GM13977 (cell line): ENCODE measurements around the gene WBP2.

Experiments used
- DNase-seq: peaks from one replicate; pipeline ENCODE4 v3.0.0; 2012; ENCODE audit warnings: low spot score
- in situ Hi-C: fragments of 300-500 bp; cut with MboI; formaldehyde crosslinking; loops from one replicate; pipeline ENCODE4 v1.12.0; 2022; ENCODE audit warnings: low sequenced_read_pairs, low pct_unique_long_range_greater_than_20kb, mixed read lengths, inconsistent platforms; ENCODE audit not compliant: unreplicated experiment
- TF ChIP-seq, protein P1 (sequence below): IDR thresholded peaks from 2 replicates; pipeline ENCODE4 v1.5.1; 2012; ENCODE audit warnings: mild to moderate bottlenecking, control low read depth; ENCODE audit not compliant: insufficient read depth; ENCODE audit errors: extremely low read depth, missing control alignments

WBP2 gene

DNA sequence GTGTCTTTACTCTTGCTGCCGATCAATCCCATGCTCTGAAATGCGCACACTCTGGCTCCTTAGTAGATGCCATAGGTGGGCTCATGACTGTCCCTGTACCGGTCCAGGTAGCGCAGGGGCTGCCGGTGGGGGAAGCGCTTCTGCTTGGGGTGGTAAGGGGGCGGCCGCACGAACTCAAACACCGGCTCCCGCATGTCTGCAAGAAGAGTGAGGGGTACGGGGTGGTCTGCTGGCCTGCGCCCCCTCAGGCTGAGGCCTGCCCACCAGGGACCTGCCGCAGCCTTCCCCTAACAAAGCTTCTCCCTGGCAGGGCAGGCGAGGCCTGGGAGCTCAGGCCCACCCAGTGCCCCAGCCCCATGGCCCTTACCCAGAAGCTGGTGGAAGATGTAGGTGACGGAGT, 43.7 kb upstream of the WBP2 start:
- in situ Hi-C loops = no loop called here
- DNase-seq = no peak
- TF ChIP-seq, protein P1, sequence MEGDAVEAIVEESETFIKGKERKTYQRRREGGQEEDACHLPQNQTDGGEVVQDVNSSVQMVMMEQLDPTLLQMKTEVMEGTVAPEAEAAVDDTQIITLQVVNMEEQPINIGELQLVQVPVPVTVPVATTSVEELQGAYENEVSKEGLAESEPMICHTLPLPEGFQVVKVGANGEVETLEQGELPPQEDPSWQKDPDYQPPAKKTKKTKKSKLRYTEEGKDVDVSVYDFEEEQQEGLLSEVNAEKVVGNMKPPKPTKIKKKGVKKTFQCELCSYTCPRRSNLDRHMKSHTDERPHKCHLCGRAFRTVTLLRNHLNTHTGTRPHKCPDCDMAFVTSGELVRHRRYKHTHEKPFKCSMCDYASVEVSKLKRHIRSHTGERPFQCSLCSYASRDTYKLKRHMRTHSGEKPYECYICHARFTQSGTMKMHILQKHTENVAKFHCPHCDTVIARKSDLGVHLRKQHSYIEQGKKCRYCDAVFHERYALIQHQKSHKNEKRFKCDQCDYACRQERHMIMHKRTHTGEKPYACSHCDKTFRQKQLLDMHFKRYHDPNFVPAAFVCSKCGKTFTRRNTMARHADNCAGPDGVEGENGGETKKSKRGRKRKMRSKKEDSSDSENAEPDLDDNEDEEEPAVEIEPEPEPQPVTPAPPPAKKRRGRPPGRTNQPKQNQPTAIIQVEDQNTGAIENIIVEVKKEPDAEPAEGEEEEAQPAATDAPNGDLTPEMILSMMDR = no peak

DNA sequence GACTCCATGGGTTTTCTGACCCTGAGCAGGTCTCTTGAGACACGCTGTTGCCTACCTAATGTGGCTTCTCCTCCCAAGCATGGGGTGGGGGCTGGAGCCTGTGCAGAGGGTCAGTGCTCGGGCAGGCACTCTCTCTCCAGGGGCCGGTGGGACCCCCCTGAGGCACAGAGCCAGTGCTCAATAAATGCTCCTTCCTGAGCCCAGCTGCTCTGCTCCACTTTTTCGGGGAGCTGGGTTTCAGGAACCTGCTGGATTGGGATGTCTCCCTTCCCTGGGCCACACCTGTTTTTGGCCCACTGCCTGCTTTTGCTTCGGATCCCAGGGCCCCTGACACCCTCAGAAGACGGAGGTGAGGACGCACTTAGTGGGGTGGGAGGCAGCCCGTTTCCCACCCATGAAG, 42.9 kb upstream of the WBP2 start:
- DNase-seq = no peak
- TF ChIP-seq, protein P1 = no peak
- in situ Hi-C loops = no loop called here

DNA sequence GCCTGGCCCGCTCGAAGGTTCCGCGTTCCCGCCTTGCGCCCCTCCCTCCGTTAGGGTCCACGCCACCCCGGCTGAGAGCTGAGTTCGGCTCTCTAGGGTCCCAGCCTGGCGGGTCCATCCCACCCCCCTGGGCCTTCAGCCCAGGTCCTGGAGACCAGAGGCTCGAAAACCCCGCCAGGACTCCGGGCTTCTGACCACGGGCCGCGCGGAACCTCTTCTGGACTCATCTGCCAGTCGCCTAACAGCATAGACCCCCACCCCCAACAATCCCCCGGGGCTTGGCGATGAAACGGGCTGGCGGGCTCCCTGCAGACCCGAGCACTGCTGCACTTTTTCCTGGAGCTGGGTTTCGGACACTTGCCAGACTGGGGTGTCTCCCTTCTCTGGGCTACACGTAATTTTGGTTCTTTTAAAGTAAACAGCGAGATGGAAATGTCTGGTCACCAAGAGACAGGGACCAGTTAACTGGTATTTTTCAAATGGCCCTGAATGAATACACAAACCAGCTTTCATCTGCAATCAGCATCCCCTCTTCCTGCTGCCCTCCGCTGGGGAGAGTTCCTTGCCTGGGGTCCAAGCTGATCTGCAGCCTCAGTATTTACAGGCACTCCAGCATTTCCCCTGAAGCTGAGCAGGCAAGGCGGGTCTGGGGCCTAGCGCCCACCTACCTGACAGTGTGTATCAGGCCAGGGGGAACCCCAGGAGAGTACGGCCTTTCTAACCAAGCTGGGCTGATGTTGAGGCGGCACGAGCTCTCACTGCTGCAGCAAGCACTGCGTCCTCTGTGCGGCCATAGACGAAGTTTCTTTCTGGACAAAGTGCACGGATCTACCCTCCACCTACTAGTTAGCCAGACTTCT, 42.3 kb upstream of the WBP2 start:
- in situ Hi-C loops = no loop called here
- TF ChIP-seq, protein P1 = no peak
- no peak for DNase-seq

DNA sequence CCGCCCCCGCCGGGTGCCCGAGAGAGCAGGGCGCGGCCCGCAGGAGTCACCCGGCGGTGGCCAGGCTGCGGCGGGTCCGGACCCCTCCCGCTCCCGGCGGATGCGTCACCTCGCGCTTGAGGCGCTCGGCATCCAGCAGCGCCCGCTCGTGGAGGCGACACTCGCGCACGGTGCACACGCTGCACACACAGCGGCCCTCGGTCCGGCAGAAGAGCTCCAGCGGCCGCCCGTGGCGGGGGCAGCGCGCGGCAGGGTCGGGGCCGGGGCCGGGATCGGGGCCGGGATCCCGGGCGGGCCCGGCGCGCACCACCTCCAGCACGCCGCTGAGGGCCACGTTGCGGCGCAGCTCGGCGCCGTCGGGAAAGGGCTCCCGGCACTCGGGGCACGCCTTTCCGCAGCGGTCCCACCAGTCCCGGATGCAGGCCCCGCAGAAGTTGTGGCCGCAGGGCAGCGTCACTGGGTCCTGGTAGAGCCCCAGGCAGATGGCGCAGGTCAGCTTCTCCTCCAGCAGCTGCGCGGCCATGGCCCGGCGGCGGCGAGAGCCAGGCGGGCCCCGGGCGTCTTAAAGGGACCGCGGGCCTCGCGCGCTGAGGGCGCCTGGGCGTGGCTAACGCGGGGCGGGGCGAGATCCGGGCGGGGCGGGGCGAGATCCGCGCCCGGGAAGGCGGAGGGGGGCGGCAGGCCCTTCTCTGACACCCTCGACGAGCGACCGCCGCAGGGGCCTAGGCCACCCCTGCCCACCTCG, 41.5 kb upstream of the WBP2 start, which contains the start of gene TRIM65:
Gene TRIM65, minus strand, starts transcription at position 537 of the 745 bp plus-strand sequence. Its CDS starts 14 bp downstream, at position 523.
- TF ChIP-seq, protein P1 = peak; percentile 68
- peak; percentile 96 for DNase-seq
- in situ Hi-C loops = no loop called here

DNA sequence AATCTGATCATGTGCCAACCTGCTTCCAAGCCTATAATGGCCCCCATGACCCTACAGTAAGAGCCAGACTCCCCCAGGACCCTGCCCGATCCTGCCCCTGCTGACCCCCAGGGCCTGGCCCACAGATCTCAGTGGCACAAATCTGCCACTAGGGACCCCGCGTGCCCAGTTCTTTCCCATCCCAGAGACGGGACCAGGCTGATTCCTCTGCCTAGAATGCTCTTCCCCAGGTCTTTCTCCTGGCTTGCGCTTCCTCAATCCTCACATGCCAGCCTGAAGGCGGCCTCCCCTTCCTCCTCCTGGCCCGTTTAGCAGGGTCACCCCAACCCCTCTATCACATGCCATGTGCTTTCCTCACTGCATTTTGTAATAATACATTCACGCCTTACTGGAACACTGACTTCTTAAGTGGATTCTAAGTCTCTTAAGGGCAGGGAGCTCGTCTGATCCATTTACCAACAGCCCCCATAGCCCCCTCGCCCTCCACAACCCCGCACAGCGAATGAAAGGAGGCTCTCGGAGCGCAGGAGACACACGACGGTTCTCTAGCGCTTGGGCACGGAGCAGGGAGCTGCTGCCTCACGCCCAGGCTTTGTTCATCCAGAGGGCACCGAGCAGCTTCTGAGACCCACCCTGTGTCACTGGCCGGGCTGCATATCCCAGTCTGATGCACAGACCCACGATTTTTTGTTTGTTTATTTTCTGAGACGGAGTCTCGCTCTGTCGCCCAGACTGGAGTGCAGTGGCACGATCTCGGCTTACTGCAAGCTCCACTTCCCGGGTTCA, 40.4 kb upstream of the WBP2 start:
- no peak for DNase-seq
- TF ChIP-seq, protein P1 = peak; percentile 17
- in situ Hi-C loops = no loop called here
